ENCODE results near the gene KAT7. TPM values are rescaled to one million over a fixed set of nuclear protein-coding genes. Genes with fewer than 3 reads are reported as not detected.

KAT7 gene
- total RNA-seq, 1 experiment from 2014 or later, result 79.5 TPM

- ChIA-PET POLR2A (no interaction called here), RAD21 (ENCODE audit: low non-redundant PET in 1 of 2, low total read pairs in 2 of 2, uncharacterized antibody in 2 of 2, unreplicated experiment in 2 of 2) (no interaction called here), CTCF (interaction anchor here (0.6 to 2.0 kb wide), 2 partner anchors 131 to 132 kb away, joined by 3 to 11 read pairs; no protein-coding TSS in a partner anchor)
- DNase-seq (ENCODE audit: low read depth, low spot score) (no peak), ATAC-seq (no peak)
- no peak overlapping the region for H3K4me3 ChIP-seq (replicated peaks in 1 of 2; ENCODE audit: low read depth in 1 of 2, low read length in 2 of 2)
- no peak overlapping the region for H3K4me2 ChIP-seq (ENCODE audit: low read length)
- H3K9me3 ChIP-seq (ENCODE audit: control insufficient read depth in 1 of 2, insufficient read depth in 1 of 2, low read depth in 1 of 2, low read length in 2 of 2), result no peaks in the 10 kb centered on the region
- no peak overlapping the region for H3K9ac ChIP-seq (ENCODE audit: low read length)
- no peaks in the 10 kb centered on the region for H3K79me2 ChIP-seq (ENCODE audit: insufficient read depth, low read length)
- H4K20me1 ChIP-seq (ENCODE audit: insufficient read depth), result no peaks in the 10 kb centered on the region
- TF ChIP-seq ZNF274 (IDR thresholded peaks at IDR 0.05; ENCODE audit: low read depth, low read length) (no peak), CEBPB (IDR thresholded peaks at IDR 0.05; ENCODE audit: low read depth) (no peak), POLR2AphosphoS5 (IDR thresholded peaks at IDR 0.05; ENCODE audit: low read depth, low read length) (no peak), ATF3 (IDR thresholded peaks at IDR 0.05) (no peak), REST (IDR thresholded peaks at IDR 0.05; ENCODE audit: low read depth) (no peak), EZH2phosphoT487 (IDR thresholded peaks at IDR 0.05; ENCODE audit: borderline replicate concordance) (no peak), ZFX (IDR thresholded peaks at IDR 0.05) (no peak)
- intact Hi-C loops (cut with micrococcal nuclease), result no loop called here
- H3K36me3 ChIP-seq (ENCODE audit: control insufficient read depth in 1 of 2, insufficient read depth in 2 of 2, low read length in 2 of 2), result no peaks in the 10 kb centered on the region
- no peak overlapping the region for H3K27ac ChIP-seq (ENCODE audit: low read depth, low read length)
- BruUV-seq (replicated peaks), result no TSS peak
- no peaks in the 10 kb centered on the region for H3K9me2 ChIP-seq (ENCODE audit: insufficient read depth)
- H3K27me3 ChIP-seq (ENCODE audit: insufficient read depth, low read length), result no peaks in the 10 kb centered on the region
- H2AFZ ChIP-seq (ENCODE audit: low read depth, low read length, poor library complexity, severe bottlenecking), result no peak overlapping the region
- peaks cover 0 to 7% of the 10 kb centered on the region in 2 experiments; a peak in 3 of 4 replicates for H3K4me1 ChIP-seq (ENCODE audit: control insufficient read depth in 1 of 2, insufficient read depth in 2 of 2, low read length in 2 of 2)
Observed at GRCh38 chr17:49866019-49866380, 77.5 kb downstream of the KAT7 start.

Measured in HCT116 (cell line).